ENCODE results near the gene ZNF516. TPM values are rescaled to one million over a fixed set of nuclear protein-coding genes. Genes with fewer than 3 reads are reported as not detected.
A peak's percentile ranks its signal among the peaks of the same experiment; 100 is the strongest.

The ZNF516 gene
- total RNA-seq, 1 donor: 16.3 TPM

DNA sequence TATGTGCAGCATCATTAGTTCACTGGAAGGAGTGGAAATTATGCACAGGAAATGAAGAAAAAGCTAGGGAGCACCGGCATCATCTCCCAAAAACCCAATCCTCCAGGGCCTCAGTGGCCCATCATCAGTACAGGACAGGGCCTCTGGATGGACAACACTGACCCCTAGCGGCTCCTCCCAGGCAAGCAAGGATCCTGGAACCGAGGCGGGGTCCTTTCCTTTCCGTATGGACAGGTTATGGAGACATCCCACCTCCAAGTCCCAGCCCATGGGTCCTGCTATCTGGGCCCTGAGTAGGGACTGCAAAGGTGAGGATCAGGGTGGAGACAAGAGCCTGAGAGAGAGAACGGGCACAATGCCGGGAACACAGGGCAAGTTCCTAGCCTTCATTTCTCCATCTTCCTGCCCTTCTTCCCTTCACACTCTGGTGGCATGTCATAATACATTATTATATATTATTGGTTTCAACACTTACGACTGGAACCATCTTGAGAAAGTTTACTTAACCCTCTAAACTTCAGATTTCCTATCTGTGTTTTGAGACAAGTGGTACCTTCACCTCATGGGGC, 68.2 kb downstream of the ZNF516 start:
- no peak overlapping the region for H3K4me3 ChIP-seq (ENCODE audit: insufficient read depth, low read length)
- H3K27me3 ChIP-seq (ENCODE audit: insufficient read depth, low read length): no peaks in the 10 kb centered on the region
- peaks cover 59% of the 10 kb centered on the region for H4K20me1 ChIP-seq (ENCODE audit: insufficient read depth, low read length)
- H3K4me2 ChIP-seq (ENCODE audit: insufficient read depth, low read length): no peak overlapping the region
- DNase-seq (ENCODE audit: insufficient read length, low spot score, missing footprints): peak; percentile 93
- H3K36me3 ChIP-seq (ENCODE audit: insufficient read depth, low read length): no peaks in the 10 kb centered on the region
- no peak overlapping the region for H2AFZ ChIP-seq (ENCODE audit: low read length)
- TF ChIP-seq, protein P1, sequence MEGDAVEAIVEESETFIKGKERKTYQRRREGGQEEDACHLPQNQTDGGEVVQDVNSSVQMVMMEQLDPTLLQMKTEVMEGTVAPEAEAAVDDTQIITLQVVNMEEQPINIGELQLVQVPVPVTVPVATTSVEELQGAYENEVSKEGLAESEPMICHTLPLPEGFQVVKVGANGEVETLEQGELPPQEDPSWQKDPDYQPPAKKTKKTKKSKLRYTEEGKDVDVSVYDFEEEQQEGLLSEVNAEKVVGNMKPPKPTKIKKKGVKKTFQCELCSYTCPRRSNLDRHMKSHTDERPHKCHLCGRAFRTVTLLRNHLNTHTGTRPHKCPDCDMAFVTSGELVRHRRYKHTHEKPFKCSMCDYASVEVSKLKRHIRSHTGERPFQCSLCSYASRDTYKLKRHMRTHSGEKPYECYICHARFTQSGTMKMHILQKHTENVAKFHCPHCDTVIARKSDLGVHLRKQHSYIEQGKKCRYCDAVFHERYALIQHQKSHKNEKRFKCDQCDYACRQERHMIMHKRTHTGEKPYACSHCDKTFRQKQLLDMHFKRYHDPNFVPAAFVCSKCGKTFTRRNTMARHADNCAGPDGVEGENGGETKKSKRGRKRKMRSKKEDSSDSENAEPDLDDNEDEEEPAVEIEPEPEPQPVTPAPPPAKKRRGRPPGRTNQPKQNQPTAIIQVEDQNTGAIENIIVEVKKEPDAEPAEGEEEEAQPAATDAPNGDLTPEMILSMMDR (IDR thresholded peaks at IDR 0.05; ENCODE audit: extremely low read depth, low read depth, low read length): peak; percentile 78
- H3K9me3 ChIP-seq (ENCODE audit: low read depth, low read length): no peaks in the 10 kb centered on the region
- H3K79me2 ChIP-seq (ENCODE audit: insufficient read depth, low read length): peaks cover 65% of the 10 kb centered on the region
- peaks cover 15% of the 10 kb centered on the region for H3K4me1 ChIP-seq (ENCODE audit: insufficient read depth, low read length)
- H3K27ac ChIP-seq (ENCODE audit: low read depth, low read length): no peak overlapping the region

DNA sequence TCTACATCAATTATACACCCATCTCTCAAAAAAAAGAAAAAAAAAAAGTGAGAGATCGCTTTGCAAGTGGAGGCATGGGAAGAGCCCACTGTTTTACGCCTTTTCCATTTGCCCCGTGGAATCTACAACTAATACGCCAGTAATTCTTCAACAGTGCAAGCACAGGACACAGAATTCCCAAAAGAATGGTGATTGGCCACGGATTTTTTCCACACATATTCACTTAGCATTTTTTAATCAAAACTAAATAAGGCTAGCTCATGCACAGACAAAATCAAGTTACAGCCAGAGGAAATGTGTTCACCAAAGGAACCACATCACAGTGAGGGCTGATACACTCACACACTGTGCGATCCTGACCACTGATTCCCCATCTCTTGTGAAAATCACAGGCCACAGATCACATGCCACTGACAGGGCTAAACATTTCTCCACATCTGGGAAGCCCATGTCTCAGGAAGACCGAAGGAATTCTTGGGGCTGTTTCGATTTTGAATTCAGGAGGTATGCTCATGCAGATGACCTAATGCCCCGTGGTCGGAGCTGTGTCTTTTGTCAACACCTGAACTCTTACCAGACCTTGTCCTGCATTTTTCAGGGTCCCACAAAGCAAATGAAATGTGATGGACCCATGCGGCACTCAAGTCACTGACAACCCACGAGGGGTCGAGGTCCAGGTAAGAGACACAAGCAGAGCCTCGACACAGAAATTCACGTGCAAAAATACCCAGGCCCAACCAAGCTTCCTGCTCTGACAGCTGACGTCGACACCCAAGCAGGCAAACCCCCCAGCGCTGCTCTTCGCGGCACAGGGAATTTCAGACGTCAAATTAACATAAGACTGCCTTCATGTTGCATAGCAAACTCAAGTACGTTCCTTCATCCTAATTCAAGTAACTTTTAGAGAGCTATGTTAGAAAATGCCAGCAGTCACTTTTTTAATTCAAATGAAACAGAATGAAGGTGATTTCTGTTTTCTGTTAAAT, 69.6 kb downstream of the ZNF516 start:
- H3K4me1 ChIP-seq (ENCODE audit: insufficient read depth, low read length): peaks cover 8% of the 10 kb centered on the region
- no peak overlapping the region for H2AFZ ChIP-seq (ENCODE audit: low read length)
- no peak overlapping the region for H3K4me3 ChIP-seq (ENCODE audit: insufficient read depth, low read length)
- H4K20me1 ChIP-seq (ENCODE audit: insufficient read depth, low read length): peaks cover 65% of the 10 kb centered on the region
- no peak for DNase-seq (ENCODE audit: insufficient read length, low spot score, missing footprints)
- H3K9me3 ChIP-seq (ENCODE audit: low read depth, low read length): no peaks in the 10 kb centered on the region
- TF ChIP-seq, protein P1 (IDR thresholded peaks at IDR 0.05; ENCODE audit: extremely low read depth, low read depth, low read length): no peak
- no peaks in the 10 kb centered on the region for H3K36me3 ChIP-seq (ENCODE audit: insufficient read depth, low read length)
- H3K27ac ChIP-seq (ENCODE audit: low read depth, low read length): no peak overlapping the region
- H3K27me3 ChIP-seq (ENCODE audit: insufficient read depth, low read length): no peaks in the 10 kb centered on the region
- H3K4me2 ChIP-seq (ENCODE audit: insufficient read depth, low read length): no peak overlapping the region
- H3K79me2 ChIP-seq (ENCODE audit: insufficient read depth, low read length): peaks cover 67% of the 10 kb centered on the region

DNA sequence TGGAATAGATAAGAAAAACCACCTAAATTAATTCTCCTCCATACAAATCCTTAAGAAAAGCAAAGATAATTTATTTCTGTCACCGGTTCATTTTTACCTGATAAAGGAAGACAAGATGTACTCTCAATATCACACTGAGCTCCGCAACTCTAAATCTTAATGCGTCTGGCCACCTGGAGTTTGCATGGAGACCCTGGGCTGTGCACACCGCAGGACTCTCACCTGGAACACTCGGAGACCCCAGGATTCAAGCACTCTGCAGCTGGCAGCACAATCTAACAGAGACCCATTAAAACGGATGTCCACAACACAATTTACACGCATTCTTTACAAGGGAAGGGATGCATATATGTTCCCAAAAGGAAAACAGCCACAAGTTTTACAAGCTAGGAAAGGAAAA, 72.2 kb downstream of the ZNF516 start:
- no peaks in the 10 kb centered on the region for H3K27me3 ChIP-seq (ENCODE audit: insufficient read depth, low read length)
- H3K4me3 ChIP-seq (ENCODE audit: insufficient read depth, low read length): no peak overlapping the region
- H3K27ac ChIP-seq (ENCODE audit: low read depth, low read length): no peak overlapping the region
- TF ChIP-seq, protein P1 (IDR thresholded peaks at IDR 0.05; ENCODE audit: extremely low read depth, low read depth, low read length): no peak
- no peaks in the 10 kb centered on the region for H3K36me3 ChIP-seq (ENCODE audit: insufficient read depth, low read length)
- H4K20me1 ChIP-seq (ENCODE audit: insufficient read depth, low read length): peaks cover 62% of the 10 kb centered on the region
- peaks cover 66% of the 10 kb centered on the region for H3K79me2 ChIP-seq (ENCODE audit: insufficient read depth, low read length)
- no peak overlapping the region for H3K4me2 ChIP-seq (ENCODE audit: insufficient read depth, low read length)
- DNase-seq (ENCODE audit: insufficient read length, low spot score, missing footprints): no peak
- H2AFZ ChIP-seq (ENCODE audit: low read length): no peak overlapping the region
- no peaks in the 10 kb centered on the region for H3K4me1 ChIP-seq (ENCODE audit: insufficient read depth, low read length)
- H3K9me3 ChIP-seq (ENCODE audit: low read depth, low read length): no peaks in the 10 kb centered on the region

DNA sequence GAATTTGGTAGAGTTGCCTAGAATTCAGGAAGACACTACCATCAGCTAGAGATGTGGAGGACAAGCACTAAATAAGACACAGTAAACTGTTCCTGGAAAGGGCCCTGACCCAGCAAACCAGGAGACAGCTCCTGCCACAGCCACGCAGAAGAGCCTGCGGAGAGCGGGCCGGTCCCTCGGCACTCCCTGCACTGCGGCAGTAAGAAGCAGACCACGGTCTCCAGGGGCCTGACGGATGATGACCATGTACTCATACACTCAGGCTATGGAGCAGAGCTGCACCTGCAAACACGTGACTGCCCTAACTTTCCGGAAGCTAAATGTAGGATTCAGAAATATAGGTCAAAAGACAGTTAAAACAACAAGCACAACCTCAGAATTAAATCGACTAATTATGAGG, 72.9 kb downstream of the ZNF516 start:
- no peak overlapping the region for H3K4me3 ChIP-seq (ENCODE audit: insufficient read depth, low read length)
- H4K20me1 ChIP-seq (ENCODE audit: insufficient read depth, low read length): peaks cover 56% of the 10 kb centered on the region
- no peaks in the 10 kb centered on the region for H3K9me3 ChIP-seq (ENCODE audit: low read depth, low read length)
- no peak overlapping the region for H2AFZ ChIP-seq (ENCODE audit: low read length)
- H3K27ac ChIP-seq (ENCODE audit: low read depth, low read length): no peak overlapping the region
- DNase-seq (ENCODE audit: insufficient read length, low spot score, missing footprints): no peak
- H3K27me3 ChIP-seq (ENCODE audit: insufficient read depth, low read length): no peaks in the 10 kb centered on the region
- H3K4me1 ChIP-seq (ENCODE audit: insufficient read depth, low read length): no peaks in the 10 kb centered on the region
- no peaks in the 10 kb centered on the region for H3K36me3 ChIP-seq (ENCODE audit: insufficient read depth, low read length)
- H3K4me2 ChIP-seq (ENCODE audit: insufficient read depth, low read length): no peak overlapping the region
- peaks cover 60% of the 10 kb centered on the region for H3K79me2 ChIP-seq (ENCODE audit: insufficient read depth, low read length)
- TF ChIP-seq, protein P1 (IDR thresholded peaks at IDR 0.05; ENCODE audit: extremely low read depth, low read depth, low read length): no peak
